ENCODE results near the gene MFSD6. TPM values are rescaled to one million over a fixed set of nuclear protein-coding genes. Genes with fewer than 3 reads are reported as not detected.

The MFSD6 gene
- polyA plus RNA-seq, result 96.3 and 103 TPM in 2 replicates

GRCh38 chr2:190407662-190408537, at the start of gene MFSD6:
TSS of gene MFSD6 (plus strand) at chr2:190408355. CDS start at chr2:190436030, 27,675 bp downstream.

GRCh38 chr2:190534310-190535120, 126.4 kb downstream of the MFSD6 start, which contains the start of gene NEMP2:
TSS of gene NEMP2 (minus strand) at chr2:190534722. CDS start at chr2:190534655, 67 bp downstream.

Other genes with a start within 250 kb of the MFSD6 start
- gene HIBCH, start 88.5 kb upstream of the MFSD6 start, polyA plus RNA-seq, result 47.2 and 60.0 TPM in 2 replicates
- 35.1 and 48.5 TPM in 2 replicates for gene INPP1, start 64.8 kb upstream of the MFSD6 start, polyA plus RNA-seq
- 1.2 and 2.0 TPM in 2 replicates for gene NEMP2, start 126.4 kb downstream of the MFSD6 start, polyA plus RNA-seq
- 8.4 and 8.7 TPM in 2 replicates for gene NAB1, start 240.7 kb downstream of the MFSD6 start, polyA plus RNA-seq

All from Purkinje cell (primary cell).